Measurements from ENCODE around the gene DPH3.

DNA sequence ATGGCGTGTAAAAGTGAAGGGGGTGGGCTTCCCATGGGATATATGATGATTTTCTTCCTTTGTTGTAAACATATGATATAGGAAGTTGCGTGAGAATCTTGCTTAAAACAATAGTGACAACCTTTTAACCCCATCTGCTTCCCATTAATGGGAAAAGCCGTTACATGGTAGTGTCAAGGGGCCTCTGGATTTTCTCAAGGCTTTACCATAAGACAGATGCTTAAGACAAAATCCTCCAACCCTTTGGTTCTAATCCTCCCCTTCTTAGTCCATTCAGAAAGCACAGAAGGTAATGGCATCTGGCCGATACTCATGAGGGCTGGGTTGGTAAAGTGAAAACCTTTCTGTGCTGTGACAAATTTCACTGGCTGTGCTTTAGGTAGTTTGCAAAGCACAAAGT, 25.0 kb downstream of the DPH3 start:
- TF ChIP-seq, protein P1, sequence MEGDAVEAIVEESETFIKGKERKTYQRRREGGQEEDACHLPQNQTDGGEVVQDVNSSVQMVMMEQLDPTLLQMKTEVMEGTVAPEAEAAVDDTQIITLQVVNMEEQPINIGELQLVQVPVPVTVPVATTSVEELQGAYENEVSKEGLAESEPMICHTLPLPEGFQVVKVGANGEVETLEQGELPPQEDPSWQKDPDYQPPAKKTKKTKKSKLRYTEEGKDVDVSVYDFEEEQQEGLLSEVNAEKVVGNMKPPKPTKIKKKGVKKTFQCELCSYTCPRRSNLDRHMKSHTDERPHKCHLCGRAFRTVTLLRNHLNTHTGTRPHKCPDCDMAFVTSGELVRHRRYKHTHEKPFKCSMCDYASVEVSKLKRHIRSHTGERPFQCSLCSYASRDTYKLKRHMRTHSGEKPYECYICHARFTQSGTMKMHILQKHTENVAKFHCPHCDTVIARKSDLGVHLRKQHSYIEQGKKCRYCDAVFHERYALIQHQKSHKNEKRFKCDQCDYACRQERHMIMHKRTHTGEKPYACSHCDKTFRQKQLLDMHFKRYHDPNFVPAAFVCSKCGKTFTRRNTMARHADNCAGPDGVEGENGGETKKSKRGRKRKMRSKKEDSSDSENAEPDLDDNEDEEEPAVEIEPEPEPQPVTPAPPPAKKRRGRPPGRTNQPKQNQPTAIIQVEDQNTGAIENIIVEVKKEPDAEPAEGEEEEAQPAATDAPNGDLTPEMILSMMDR (IDR thresholded peaks at IDR 0.05; ENCODE audit: insufficient read depth, low read length, poor library complexity, severe bottlenecking): no peak
- no peak for TF ChIP-seq EZH2phosphoT487 (conservative IDR thresholded peaks at IDR 0.05; ENCODE audit: low read length)
